C4-2B (cell line): ENCODE data around the gene FHIT.

ENCODE experiments used
- ZFX ChIP-seq: fragments of 450-650 bp; IDR thresholded peaks from 2 replicates; pipeline ENCODE4 v1.6.1; 2017
- TF ChIP-seq, protein P1 (sequence below): fragments of 450-650 bp; conservative IDR thresholded peaks from 2 replicates; pipeline ENCODE4 v1.5.1; 2017; ENCODE audit warnings: mild to moderate bottlenecking

DNA sequence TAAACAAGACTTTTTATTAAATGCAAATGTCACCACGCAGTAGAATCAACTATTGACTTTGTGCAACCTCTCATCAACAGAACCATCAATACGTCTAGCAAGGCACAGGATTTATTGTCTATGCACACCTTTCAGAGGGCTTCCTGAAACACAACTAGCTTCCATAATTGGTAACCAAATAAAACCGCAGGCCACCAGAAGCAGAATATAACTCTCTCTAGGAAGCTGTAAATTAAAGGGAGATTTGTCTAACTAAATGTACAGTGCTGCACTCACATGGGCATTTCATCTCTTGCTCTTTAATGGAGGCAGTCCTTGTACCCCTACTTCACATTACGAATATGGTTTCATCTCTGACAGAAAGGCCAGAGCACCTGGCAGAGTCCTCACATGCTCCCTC, 93.0 kb downstream of the FHIT start:
- TF ChIP-seq, protein P1, sequence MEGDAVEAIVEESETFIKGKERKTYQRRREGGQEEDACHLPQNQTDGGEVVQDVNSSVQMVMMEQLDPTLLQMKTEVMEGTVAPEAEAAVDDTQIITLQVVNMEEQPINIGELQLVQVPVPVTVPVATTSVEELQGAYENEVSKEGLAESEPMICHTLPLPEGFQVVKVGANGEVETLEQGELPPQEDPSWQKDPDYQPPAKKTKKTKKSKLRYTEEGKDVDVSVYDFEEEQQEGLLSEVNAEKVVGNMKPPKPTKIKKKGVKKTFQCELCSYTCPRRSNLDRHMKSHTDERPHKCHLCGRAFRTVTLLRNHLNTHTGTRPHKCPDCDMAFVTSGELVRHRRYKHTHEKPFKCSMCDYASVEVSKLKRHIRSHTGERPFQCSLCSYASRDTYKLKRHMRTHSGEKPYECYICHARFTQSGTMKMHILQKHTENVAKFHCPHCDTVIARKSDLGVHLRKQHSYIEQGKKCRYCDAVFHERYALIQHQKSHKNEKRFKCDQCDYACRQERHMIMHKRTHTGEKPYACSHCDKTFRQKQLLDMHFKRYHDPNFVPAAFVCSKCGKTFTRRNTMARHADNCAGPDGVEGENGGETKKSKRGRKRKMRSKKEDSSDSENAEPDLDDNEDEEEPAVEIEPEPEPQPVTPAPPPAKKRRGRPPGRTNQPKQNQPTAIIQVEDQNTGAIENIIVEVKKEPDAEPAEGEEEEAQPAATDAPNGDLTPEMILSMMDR: no peak
- no peak for TF ChIP-seq ZFX
